ENCODE data around the gene ZNF292. TPM values are rescaled to one million over a fixed set of nuclear protein-coding genes. Genes with fewer than 3 reads are reported as not detected.
"Not testable (repeated sequence)": the region's sequence is repeated elsewhere in the genome, so short reads cannot be mapped to it uniquely, and the experiment has no call there.

ZNF292 gene
- total RNA-seq, 1 donor from 2014 or later, result 21.5 TPM

- DNase-seq (ENCODE audit: low read depth), result peak; percentile 37
Measured at GRCh38 chr6:87210979-87211378, 55.6 kb downstream of the ZNF292 start.

DNA sequence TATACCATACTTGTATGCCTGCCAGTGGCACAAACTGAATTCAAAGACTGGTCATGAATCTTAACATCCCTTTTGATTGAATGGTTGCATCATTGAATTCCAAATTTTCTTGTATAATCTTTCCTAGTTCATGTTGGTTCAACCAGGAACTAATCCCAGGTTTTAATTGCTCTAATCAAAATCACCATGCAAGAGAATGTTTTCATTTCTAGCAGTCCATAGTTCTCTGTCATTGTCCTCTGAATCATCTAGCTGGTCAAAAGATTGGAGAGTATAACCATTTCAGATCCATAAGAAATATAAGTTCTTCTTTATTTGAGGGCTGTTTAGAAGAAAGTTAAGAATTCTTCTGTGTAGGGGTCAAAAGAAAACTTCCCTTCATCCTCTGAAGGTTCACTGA lies 57.2 kb downstream of the ZNF292 start:
- no peak for DNase-seq (ENCODE audit: low read depth)

DNA sequence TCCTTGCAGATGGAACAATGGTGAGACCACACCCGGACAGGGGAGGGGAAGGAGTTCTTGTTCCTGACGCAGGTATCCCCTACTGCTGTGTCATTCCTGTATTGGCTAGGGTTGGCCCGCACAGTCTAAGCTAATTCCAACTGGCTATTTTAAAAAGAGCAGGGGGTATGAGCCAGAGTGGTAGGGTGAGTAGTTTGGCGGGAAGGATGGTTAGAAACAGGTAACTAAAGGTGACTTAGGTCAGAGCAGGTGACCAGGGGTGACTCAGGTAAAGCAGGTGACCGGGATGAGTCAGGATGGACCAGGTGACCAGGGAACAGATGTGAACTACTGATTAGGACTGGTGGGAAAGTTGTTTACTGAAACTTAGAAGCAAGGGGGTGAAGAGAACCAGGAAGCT lies 58.0 kb downstream of the ZNF292 start:
- DNase-seq (ENCODE audit: low read depth), result no peak

DNA sequence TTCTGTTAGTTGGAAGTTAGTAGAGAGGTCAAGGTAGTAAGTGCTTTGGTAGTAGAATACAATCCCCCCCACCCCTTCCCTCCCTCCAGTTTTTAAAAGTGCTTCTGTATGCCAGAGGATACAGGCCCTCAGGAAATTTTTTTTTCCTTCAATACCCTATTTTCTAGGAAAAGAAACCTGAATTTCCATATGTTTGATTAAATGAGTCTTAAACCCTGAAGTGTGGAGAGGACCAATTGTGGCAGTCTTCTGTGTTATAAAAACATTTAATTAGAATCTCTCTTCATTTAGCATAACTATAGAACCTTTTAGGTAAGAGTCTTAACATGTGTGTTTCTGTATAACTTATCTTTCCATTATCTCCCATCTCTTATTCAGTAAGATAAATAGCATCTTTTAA lies 59.5 kb downstream of the ZNF292 start:
- DNase-seq (ENCODE audit: low read depth), result no peak

DNA sequence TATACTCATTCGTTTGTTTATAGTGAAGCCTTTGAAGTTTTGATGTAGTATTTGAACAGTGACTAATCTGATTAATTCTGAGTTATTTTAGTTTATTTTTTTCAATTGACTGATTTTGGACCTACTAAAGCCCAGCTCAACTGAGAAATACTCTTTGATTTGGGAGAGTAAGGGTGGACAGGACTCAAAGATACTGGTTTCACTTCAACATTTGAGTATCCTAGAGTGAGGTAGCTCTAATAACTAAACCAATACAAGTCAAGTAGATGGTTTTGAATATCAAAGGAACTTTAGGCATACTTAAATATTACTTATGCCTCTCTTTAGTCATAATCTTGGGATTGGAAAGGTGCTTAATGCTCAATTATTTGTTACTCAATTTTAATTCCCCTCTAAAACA lies 65.6 kb downstream of the ZNF292 start:
- DNase-seq (ENCODE audit: low read depth), result no peak

- DNase-seq (ENCODE audit: low read depth), result no peak
Measured at GRCh38 chr6:87222676-87223075, 67.3 kb downstream of the ZNF292 start.

- DNase-seq (ENCODE audit: low read depth), result no peak
Measured at GRCh38 chr6:87224971-87225370, 69.6 kb downstream of the ZNF292 start.

DNA sequence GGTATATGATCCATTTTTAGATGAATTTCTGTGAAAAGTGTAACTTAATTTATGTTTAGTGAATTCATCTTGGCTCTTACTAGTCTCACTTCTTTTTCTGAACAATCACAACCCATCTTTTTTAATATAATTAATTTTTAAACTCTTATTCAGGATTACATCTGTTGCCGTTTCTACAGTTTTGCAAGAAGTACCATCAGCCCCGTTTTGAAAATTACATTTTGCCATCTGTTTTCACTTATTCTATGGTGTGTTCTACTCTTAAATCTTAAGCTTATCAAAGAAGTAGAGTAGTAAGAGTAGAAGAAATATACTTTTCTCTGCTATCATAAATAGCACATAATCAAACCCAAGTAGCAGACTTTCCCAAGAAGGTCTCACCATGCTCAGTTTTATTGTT lies 70.1 kb downstream of the ZNF292 start:
- no peak for DNase-seq (ENCODE audit: low read depth)

GRCh38 chr6:87225937-87226336 lies 70.6 kb downstream of the ZNF292 start:
- DNase-seq (ENCODE audit: low read depth), result no peak

GRCh38 chr6:87230801-87231200 lies 75.4 kb downstream of the ZNF292 start:
- DNase-seq (ENCODE audit: low read depth), result peak; percentile 1

- DNase-seq (ENCODE audit: low read depth), result peak; percentile 7
Measured at GRCh38 chr6:87237804-87238203, 82.4 kb downstream of the ZNF292 start.

- not testable (repeated sequence) for DNase-seq (ENCODE audit: low read depth)
Measured at GRCh38 chr6:87239098-87239635, 83.8 kb downstream of the ZNF292 start.

- DNase-seq (ENCODE audit: low read depth), result no peak
Measured at GRCh38 chr6:87241304-87241703, 85.9 kb downstream of the ZNF292 start.

DNA sequence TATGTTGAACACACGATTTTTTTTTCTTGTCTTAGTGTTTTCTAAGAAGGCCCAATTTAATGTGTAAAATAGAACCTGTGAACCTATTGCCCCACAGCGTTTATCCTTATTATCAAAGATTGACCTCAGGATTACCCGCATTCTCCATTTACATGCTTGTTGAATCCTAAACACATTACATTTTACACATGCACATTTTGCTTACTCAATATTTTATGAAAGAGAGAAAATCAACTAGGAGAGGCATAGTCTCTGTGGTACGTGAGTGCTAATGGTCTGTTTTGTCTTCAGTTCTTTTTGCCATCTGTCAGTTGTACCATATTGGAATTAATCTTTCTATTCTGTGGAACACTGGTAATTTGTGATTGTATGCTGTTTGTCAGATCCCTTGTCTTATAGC lies 86.9 kb downstream of the ZNF292 start:
- DNase-seq (ENCODE audit: low read depth), result no peak

- no peak for DNase-seq (ENCODE audit: low read depth)
Measured at GRCh38 chr6:87243812-87244211, 88.4 kb downstream of the ZNF292 start.

GRCh38 chr6:87244380-87244779 lies 89.0 kb downstream of the ZNF292 start:
- DNase-seq (ENCODE audit: low read depth), result no peak

DNA sequence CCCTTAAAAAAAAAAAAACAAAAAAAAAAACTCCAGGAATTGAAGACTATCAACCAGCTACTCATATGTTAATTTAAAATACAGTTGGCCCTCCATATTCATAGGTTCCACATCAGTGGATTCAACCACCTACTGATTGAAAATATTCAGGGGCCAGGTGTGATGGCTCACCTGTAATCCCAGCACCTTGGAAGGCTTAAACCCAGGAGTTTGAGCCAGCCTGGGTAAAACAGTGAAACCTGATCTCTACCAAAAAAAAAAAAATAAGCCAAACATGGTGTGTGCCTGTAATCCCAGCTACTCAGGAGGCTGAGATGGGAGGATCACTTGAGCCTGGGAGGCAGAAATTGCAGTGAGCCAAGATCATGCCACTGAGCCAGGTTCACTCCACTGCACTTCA lies 94.7 kb downstream of the ZNF292 start:
- no peak for DNase-seq (ENCODE audit: low read depth)

GRCh38 chr6:87251225-87251624 lies 95.9 kb downstream of the ZNF292 start:
- DNase-seq (ENCODE audit: low read depth), result no peak

DNA sequence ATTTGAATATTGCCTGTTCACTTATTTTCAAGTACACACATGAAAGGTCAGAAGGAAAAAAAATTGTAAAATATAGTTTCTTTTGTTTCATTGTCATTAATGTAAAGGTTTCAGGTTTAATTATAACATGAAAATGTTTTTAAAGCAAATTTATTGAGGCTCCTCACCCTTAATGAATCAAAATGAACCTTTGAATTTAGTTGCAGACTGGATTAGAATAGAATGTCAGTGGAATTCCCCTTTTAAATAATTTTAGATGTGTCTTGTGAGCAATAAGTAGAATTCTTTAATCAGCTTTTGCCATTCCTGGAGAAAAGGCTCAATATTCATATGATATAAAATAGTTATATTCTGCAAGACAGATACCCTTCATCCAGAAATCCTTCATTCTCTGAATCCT lies 96.4 kb downstream of the ZNF292 start:
- no peak for DNase-seq (ENCODE audit: low read depth)

DNA sequence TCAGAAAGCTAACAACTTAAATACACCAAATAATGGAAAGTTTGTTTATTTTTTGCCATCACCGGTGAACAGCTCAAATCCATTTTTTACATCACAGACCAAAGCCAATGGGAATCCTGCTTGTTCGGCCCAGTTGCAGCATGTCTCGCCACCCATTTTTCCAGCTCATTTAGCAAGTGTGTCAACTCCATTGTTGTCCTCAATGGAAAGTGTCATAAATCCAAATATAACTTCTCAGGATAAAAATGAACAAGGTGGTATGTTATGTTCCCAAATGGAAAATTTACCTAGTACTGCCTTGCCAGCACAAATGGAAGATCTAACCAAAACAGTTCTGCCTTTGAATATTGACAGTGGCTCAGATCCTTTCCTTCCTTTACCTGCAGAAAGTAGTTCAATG lies 101.7 kb downstream of the ZNF292 start:
- no peak for DNase-seq (ENCODE audit: low read depth)

GRCh38 chr6:87257565-87257964 lies 102.2 kb downstream of the ZNF292 start:
- DNase-seq (ENCODE audit: low read depth), result peak; percentile 6

DNA sequence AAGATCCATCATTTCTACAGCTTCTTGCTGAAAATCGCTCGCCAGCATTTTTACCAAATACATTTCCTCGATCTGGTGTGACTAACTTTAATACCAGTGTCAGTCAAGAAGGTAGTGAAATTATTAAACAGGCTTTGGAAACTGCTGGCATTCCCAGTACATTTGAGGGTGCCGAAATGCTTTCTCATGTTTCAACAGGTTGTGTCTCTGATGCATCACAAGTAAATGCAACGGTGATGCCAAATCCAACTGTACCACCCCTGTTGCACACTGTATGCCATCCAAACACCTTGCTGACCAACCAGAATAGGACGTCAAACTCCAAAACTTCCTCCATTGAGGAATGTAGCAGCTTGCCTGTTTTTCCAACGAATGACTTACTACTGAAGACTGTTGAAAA lies 102.6 kb downstream of the ZNF292 start:
- DNase-seq (ENCODE audit: low read depth), result no peak

- no peak for DNase-seq (ENCODE audit: low read depth)
Measured at GRCh38 chr6:87259791-87260190, 104.4 kb downstream of the ZNF292 start.

- no peak for DNase-seq (ENCODE audit: low read depth)
Measured at GRCh38 chr6:87261534-87261933, 106.2 kb downstream of the ZNF292 start.

Measured in myocyte (in vitro differentiated cells).